ENCODE data around the gene DOLPP1. TPM values are rescaled to one million over a fixed set of nuclear protein-coding genes. Genes with fewer than 3 reads are reported as not detected.

DOLPP1 gene
- polyA plus RNA-seq, 1 donor from 2014 or later: 31.5 TPM

DNA sequence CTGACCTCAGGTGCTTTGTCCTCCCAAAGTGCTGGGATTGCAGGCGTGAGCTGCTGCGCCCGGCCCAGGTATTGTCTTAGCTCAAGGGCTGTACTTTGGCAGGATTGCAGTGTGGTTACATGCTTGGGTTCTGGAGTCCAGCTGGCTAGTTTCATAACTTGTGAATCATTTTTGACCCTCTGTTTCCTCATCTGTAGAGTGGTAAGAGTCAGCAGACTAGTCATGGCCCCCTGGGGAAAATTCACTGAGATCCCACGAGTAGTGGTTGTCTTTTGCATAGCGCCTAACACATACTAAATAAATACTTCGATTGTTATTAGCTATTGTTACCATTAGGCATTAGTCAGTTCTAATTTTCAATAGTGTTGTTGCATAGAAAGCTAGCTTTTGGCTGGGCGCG, 44.6 kb downstream of the DOLPP1 start:
- H4K20me1 ChIP-seq (ENCODE audit: insufficient read depth): no peaks in the 10 kb centered on the region
- no peak overlapping the region for H3K4me2 ChIP-seq (ENCODE audit: low read length)
- H3K36me3 ChIP-seq (ENCODE audit: insufficient read depth, low read length): no peaks in the 10 kb centered on the region
- no peak overlapping the region for H3K4me3 ChIP-seq (ENCODE audit: low read length)
- no peaks in the 10 kb centered on the region for H3K79me2 ChIP-seq (replicated peaks; ENCODE audit: insufficient read depth, low read length)
- no peaks in the 10 kb centered on the region for H3K9me3 ChIP-seq (ENCODE audit: low read length)
- TF ChIP-seq SMC3 (conservative IDR thresholded peaks at IDR 0.05; ENCODE audit: poor library complexity) (no peak), RAD21 (conservative IDR thresholded peaks at IDR 0.05) (no peak), EZH2 (IDR thresholded peaks at IDR 0.05; ENCODE audit: borderline replicate concordance, insufficient read depth, low read length, poor library complexity, severe bottlenecking) (no peak), MXI1 (conservative IDR thresholded peaks at IDR 0.05; ENCODE audit: poor library complexity, severe bottlenecking) (no peak), EP300 (conservative IDR thresholded peaks at IDR 0.05; ENCODE audit: poor library complexity, severe bottlenecking) (no peak), TAF1 (IDR thresholded peaks at IDR 0.05; ENCODE audit: low read depth) (no peak), POLR2AphosphoS5 (IDR thresholded peaks at IDR 0.05) (no peak), CTCF (IDR thresholded peaks at IDR 0.05; ENCODE audit: poor library complexity, severe bottlenecking) (no peak), REST (IDR thresholded peaks at IDR 0.05; ENCODE audit: borderline replicate concordance) (no peak)
- H3K9me2 ChIP-seq (ENCODE audit: insufficient read depth, low read length): no peaks in the 10 kb centered on the region
- no peak overlapping the region for H2AFZ ChIP-seq (ENCODE audit: low read depth, low read length)
- no peak overlapping the region for H3K27ac ChIP-seq (ENCODE audit: low read length)
- no peaks in the 10 kb centered on the region for H3K27me3 ChIP-seq (ENCODE audit: insufficient read depth, low read depth, low read length)
- H3F3A ChIP-seq (ENCODE audit: insufficient read depth, low read length, poor library complexity, severe bottlenecking): no peaks in the 10 kb centered on the region
- no peak overlapping the region for H3K9ac ChIP-seq (ENCODE audit: low read length)

DNA sequence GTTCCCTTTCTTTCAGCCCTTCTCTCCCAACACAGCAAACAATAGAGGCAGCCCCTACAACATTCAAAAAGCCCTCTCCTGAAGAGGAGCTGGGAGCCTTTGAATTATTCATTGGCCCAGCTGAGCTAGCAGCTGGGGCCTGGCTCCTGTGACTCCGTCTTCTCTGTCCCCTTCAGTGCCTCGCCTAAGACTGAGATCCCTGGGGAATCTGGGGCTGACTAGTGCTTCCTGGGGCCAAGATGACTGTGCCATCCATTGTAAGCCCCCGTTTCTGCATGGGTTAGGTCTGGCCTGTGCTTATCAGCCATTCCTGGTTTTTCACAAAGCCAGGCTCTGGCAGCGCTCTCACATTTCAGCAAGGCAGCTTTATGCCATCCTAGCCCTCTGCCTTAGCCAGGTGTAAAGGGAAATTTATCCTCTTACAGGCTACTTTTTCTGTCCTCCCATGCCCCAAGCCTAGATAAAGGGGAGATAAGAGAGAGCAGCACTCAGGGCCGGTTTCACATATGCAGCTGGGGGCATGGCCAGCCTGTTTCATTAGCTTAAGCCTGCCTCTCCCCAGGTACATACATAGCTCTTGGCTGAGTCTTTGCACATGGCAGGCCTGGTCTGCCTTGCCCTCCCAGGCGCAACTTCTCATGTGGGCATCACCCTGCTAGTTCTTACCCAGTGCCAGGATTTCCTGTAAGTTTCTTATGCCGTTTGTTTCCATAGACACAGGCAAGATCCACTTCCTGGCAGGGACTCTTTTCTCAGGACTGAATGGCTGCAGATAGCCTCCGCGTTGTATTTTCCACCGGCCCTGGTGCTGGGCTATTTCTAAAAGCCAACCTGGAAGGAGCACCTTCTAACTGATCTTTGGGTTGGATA, 46.1 kb downstream of the DOLPP1 start:
- Histone ChIP-seq H4K20me1 (ENCODE audit: insufficient read depth) (no peaks in the 10 kb centered on the region), H3K4me3 (ENCODE audit: low read length) (no peak overlapping the region), H3K36me3 (ENCODE audit: insufficient read depth, low read length) (peaks cover 5% of the 10 kb centered on the region), H3K79me2 (replicated peaks; ENCODE audit: insufficient read depth, low read length) (no peaks in the 10 kb centered on the region), H3K9ac (ENCODE audit: low read length) (peak overlapping the region; percentile 43), H3K9me3 (ENCODE audit: low read length) (no peaks in the 10 kb centered on the region), H3K4me2 (ENCODE audit: low read length) (no peak overlapping the region), H3K27ac (ENCODE audit: low read length) (peak overlapping the region; percentile 26), H2AFZ (ENCODE audit: low read depth, low read length) (no peak overlapping the region), H3F3A (ENCODE audit: insufficient read depth, low read length, poor library complexity, severe bottlenecking) (no peaks in the 10 kb centered on the region), H3K9me2 (ENCODE audit: insufficient read depth, low read length) (no peaks in the 10 kb centered on the region), H3K27me3 (ENCODE audit: insufficient read depth, low read depth, low read length) (no peaks in the 10 kb centered on the region)
- TF ChIP-seq MXI1 (conservative IDR thresholded peaks at IDR 0.05; ENCODE audit: poor library complexity, severe bottlenecking): no peak
- TF ChIP-seq TAF1 (IDR thresholded peaks at IDR 0.05; ENCODE audit: low read depth): no peak
- TF ChIP-seq POLR2AphosphoS5 (IDR thresholded peaks at IDR 0.05): no peak
